Sigmoid colon (tissue), 7 donors: ENCODE results near the gene FAM227B. TPM values are rescaled to one million over a fixed set of nuclear protein-coding genes. Genes with fewer than 3 reads are reported as not detected.

Experiments
- DNase-seq: peaks from one replicate; pipeline ENCODE4 v3.0.0-alpha.2; 2019
- H3K27ac ChIP-seq, 4 donors: fragments of 200-600 bp; sonication (generic); one replicate each; pipeline ENCODE4 v1.5.1; 2016 to 2019; ENCODE audit warnings: mild to moderate bottlenecking in 1 of 4
- H3K27me3 ChIP-seq, 3 donors: fragments of 200-600 bp; sonication (generic); one replicate each; pipeline ENCODE4 v1.5.1; 2019; ENCODE audit warnings: mild to moderate bottlenecking in 1 of 3
- H3K36me3 ChIP-seq, 4 donors: fragments of 200-600 bp; sonication (generic); one replicate each; pipeline ENCODE4 v1.5.1; 2016 to 2019
- H3K4me1 ChIP-seq, 4 donors: fragments of 200-600 bp; sonication (generic); one replicate each; pipeline ENCODE4 v1.5.1; 2017 to 2019
- H3K4me3 ChIP-seq, 4 donors: fragments of 200-600 bp; sonication (generic); one replicate each; pipeline ENCODE4 v1.5.1; 2017 to 2019; ENCODE audit warnings: mild to moderate bottlenecking in 2 of 4, moderate library complexity in 1 of 4
- H3K9me3 ChIP-seq, 4 donors: fragments of 200-600 bp in 3 of 4; sonication (generic) in 3 of 4; one replicate each; pipeline versions ENCODE4 v1.5.1 to v1.6.1; 2013 to 2019
- CTCF ChIP-seq, 4 experiments: fragments of 450-650 bp in 3 of 4; fragments of 200-600 bp in 1 of 4; IDR thresholded peaks; one replicate each; pipeline ENCODE4 v1.5.1; 2016 to 2019; ENCODE audit warnings: antibody characterized with exemption in 4 of 4, mild to moderate bottlenecking in 3 of 4, moderate library complexity in 2 of 4
- EP300 ChIP-seq, 4 donors: sonication (generic); formaldehyde crosslinking; IDR thresholded peaks; one replicate each; pipeline ENCODE4 v1.6.1; 2017; ENCODE audit warnings: antibody characterized with exemption in 4 of 4
- POLR2A ChIP-seq, 2 donors: fragments of 450-650 bp; IDR thresholded peaks; one replicate each; pipeline ENCODE4 v1.6.1; 2016; ENCODE audit warnings: antibody characterized with exemption in 2 of 2, mild to moderate bottlenecking in 2 of 2, moderate library complexity in 2 of 2
- POLR2AphosphoS5 ChIP-seq, 4 donors: sonication (generic); formaldehyde crosslinking; IDR thresholded peaks; one replicate each; pipeline ENCODE4 v1.6.1; 2017; ENCODE audit warnings: antibody characterized with exemption in 4 of 4
- WGBS, 2 donors: extraction: QIAGEN DNeasy Blood & Tissue Kit; methylation state at CpG; one replicate each; pipeline ENCODE4 v1.1.7; 2013; 5-methylcytosine and 5-hydroxymethylcytosine counted together
- intact Hi-C: fragments of 100-400 bp; cut with DNase I; formaldehyde crosslinking; loops from one replicate; pipeline ENCODE4 v1.15.1; 2023
- polyA plus RNA-seq, 3 donors: library from polyadenylated mRNA; stranded (reverse); fragments of 200-250 nt; gene quantifications; one replicate each; pipeline ENCODE4 v1.2.3, GENCODE V29; 2013
- total RNA-seq, 4 donors: library from RNA; depleted of rRNA; stranded (reverse); fragments of >200 nt; gene quantifications; one replicate each; pipeline ENCODE4 v1.1.0, GENCODE V29; 2016
- donor health status: healthy with polysubstance abuse.
- donor health status: Bipolar disorder and iron deficiency.
- donor health status: healthy.

FAM227B gene
- total and polyA plus RNA-seq, 7 donors: 1.8 to 21.1 (median 11.1) TPM

GRCh38 chr15:49625460-49626036, 4.9 kb upstream of the FAM227B start:
- peaks cover 0 to 36% (median 19%) of the 10 kb centered on the region in 4 donors for H3K4me1 ChIP-seq
- no peak overlapping the region for H3K27ac ChIP-seq
- peaks cover 0 to 8% (median 1%) of the 10 kb centered on the region in 4 donors for H3K9me3 ChIP-seq
- DNase-seq: no peak
- TF ChIP-seq CTCF (IDR thresholded peaks at IDR 0.05) (no peak), POLR2A (IDR thresholded peaks at IDR 0.05) (no peak), EP300 (IDR thresholded peaks at IDR 0.05) (no peak), POLR2AphosphoS5 (IDR thresholded peaks at IDR 0.05) (no peak)
- peaks cover 5 to 49% (median 8%) of the 10 kb centered on the region in 4 donors for H3K36me3 ChIP-seq
- no peak overlapping the region for H3K4me3 ChIP-seq
- H3K27me3 ChIP-seq: no peaks in the 10 kb centered on the region
- intact Hi-C loops: loop anchor here (10.0 kb wide), 1 partner anchor 471 kb away; the partner anchor contains the start of gene COPS2
- WGBS, 2 donors: 95% methylated on average over 5 of the region's 5 CpGs

DNA sequence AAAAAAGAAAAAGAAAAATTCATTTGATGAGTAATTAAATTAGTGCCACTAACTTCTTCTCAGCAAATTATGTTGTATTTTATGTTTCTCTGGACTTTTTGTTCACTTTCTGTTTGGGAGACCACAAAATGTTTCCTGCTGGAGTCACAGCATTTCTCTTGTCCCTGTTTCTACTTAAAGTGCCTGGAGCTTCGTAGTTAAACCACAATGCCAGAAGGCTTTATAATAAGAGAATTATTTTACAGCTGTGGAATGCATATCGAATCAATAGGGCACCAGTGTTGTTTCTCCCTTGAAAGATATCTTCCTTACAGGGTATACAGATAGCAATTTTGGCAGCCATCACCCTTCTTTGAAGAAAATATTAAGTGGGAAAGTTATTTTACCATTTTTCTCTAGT, 3.4 kb upstream of the FAM227B start:
- Histone ChIP-seq H3K4me3 (no peak overlapping the region), H3K27me3 (no peaks in the 10 kb centered on the region), H3K9me3 (peaks cover 0 to 8% (median 1%) of the 10 kb centered on the region in 4 donors), H3K27ac (peak overlapping the region in 2 of 4 donors; percentile 6 to 94), H3K36me3 (peaks cover 5 to 40% (median 8%) of the 10 kb centered on the region in 4 donors), H3K4me1 (peaks cover 0 to 45% (median 25%) of the 10 kb centered on the region in 4 donors)
- no peak for DNase-seq
- TF ChIP-seq EP300 (IDR thresholded peaks at IDR 0.05) (no peak), POLR2AphosphoS5 (IDR thresholded peaks at IDR 0.05) (no peak), CTCF (IDR thresholded peaks at IDR 0.05) (no peak), POLR2A (IDR thresholded peaks at IDR 0.05) (no peak)
- 50 to 78% methylated on average over 2 of the region's 2 CpGs for WGBS, 2 donors
- intact Hi-C loops: loop anchor here (5.0 to 10.0 kb wide), 7 partner anchors 143 to 513 kb away; partner anchors contain the start of genes COPS2 and FGF7

DNA sequence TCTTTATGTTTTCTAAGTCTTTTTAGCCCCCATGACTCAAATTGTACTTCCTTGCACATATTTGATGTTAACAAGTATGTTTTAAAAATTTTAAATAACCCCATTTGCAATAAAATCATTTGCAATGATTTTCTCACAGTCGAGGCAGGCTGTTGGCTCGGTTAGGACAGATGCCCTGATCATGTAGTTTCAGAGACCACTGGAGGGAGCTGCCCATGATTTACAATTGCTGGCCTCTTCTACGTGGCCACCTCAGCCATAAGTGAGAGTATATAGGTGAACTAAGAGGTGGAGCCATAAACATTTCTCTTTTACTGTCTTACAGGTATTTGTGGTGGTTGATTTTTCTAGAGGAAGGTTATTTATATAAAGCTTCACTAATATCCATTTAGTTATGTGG, 1.9 kb upstream of the FAM227B start:
- Histone ChIP-seq H3K4me3 (peak overlapping the region in 1 of 4 donors; percentile 71), H3K27ac (peak overlapping the region in 3 of 4 donors; percentile 91 to 94 (median 93))

DNA sequence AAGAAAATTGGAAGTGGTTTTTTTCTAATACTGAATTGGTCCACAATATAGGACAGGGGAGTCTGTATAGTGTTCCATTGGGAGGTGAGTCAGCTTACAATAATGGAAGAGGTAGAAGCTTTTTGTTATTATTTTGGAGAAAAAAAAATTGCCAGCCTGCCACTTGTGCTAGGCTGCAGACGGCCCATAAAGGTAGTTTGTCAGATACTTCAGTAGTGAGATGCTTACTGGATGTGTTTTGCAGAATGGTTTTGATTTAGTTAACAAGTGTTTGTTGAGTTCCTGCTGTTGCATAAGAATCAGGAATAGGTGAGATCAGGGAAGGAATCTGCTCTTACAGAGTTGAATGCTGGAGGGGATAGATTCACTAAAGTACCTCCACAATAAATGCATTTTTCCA, 1.3 kb upstream of the FAM227B start:
- peaks cover 0 to 8% (median 1%) of the 10 kb centered on the region in 4 donors for H3K9me3 ChIP-seq
- no peaks in the 10 kb centered on the region for H3K27me3 ChIP-seq
- peaks cover 5 to 19% (median 8%) of the 10 kb centered on the region in 4 donors for H3K36me3 ChIP-seq
- WGBS, 2 donors: 44 to 55% methylated on average over 1 of the region's 1 CpG
- DNase-seq: no peak
- intact Hi-C loops: loop anchor here (2.0 to 10.0 kb wide), 9 partner anchors 145 to 515 kb away; partner anchors contain the start of genes COPS2 and FGF7
- H3K4me1 ChIP-seq: peaks cover 0 to 37% (median 23%) of the 10 kb centered on the region in 4 donors
- peak overlapping the region; percentile 90 to 94 (median 92) for H3K27ac ChIP-seq
- peak overlapping the region; percentile 70 to 91 (median 76) for H3K4me3 ChIP-seq
- TF ChIP-seq POLR2AphosphoS5 (IDR thresholded peaks at IDR 0.05) (no peak), POLR2A (IDR thresholded peaks at IDR 0.05) (no peak), CTCF (IDR thresholded peaks at IDR 0.05) (no peak), EP300 (IDR thresholded peaks at IDR 0.05) (no peak)

More for the DNA sequence above, 1.9 kb upstream of the FAM227B start:
- peaks cover 0 to 43% (median 25%) of the 10 kb centered on the region in 4 donors for H3K4me1 ChIP-seq
- peaks cover 0 to 8% (median 1%) of the 10 kb centered on the region in 4 donors for H3K9me3 ChIP-seq
- no peaks in the 10 kb centered on the region for H3K27me3 ChIP-seq
- WGBS, 2 donors: 86 to 90% methylated on average over 3 of the region's 3 CpGs
- DNase-seq: no peak
- TF ChIP-seq POLR2A (IDR thresholded peaks at IDR 0.05): no peak
- no peak for TF ChIP-seq EP300 (IDR thresholded peaks at IDR 0.05)
- TF ChIP-seq POLR2AphosphoS5 (IDR thresholded peaks at IDR 0.05): no peak
- no peak for TF ChIP-seq CTCF (IDR thresholded peaks at IDR 0.05)
- peaks cover 5 to 25% (median 8%) of the 10 kb centered on the region in 4 donors for H3K36me3 ChIP-seq
- intact Hi-C loops: loop anchor here (5.0 to 10.0 kb wide), 7 partner anchors 145 to 515 kb away; partner anchors contain the start of genes COPS2 and FGF7
